ENCODE results near the gene HOMER3. TPM values are rescaled to one million over a fixed set of nuclear protein-coding genes. Genes with fewer than 3 reads are reported as not detected.
A peak's percentile ranks its signal among the peaks of the same experiment; 100 is the strongest.

The HOMER3 gene
- total RNA-seq, 1 experiment from 2014 or later: 58.9 TPM

- no peaks in the 10 kb centered on the region for H3K27me3 ChIP-seq (ENCODE audit: control insufficient read depth, insufficient read depth, low read length)
- H3K4me3 ChIP-seq (ENCODE audit: low read depth in 2 of 2, low read length in 2 of 2): peak overlapping the region; percentile 20 to 34
- ATAC-seq (no peak), DNase-seq (ENCODE audit: low read depth, low spot score) (no peak)
- TF ChIP-seq CTCF (IDR thresholded peaks at IDR 0.05) (no peak), POLR2AphosphoS5 (IDR thresholded peaks at IDR 0.05; ENCODE audit: low read depth, low read length) (no peak), SIN3A (IDR thresholded peaks at IDR 0.05; ENCODE audit: borderline replicate concordance, insufficient read depth, low read depth, low read length) (no peak), REST (IDR thresholded peaks at IDR 0.05; ENCODE audit: insufficient read depth in 1 of 2, low read depth in 2 of 2, low read length in 1 of 2) (no peak), TCF7L2 (IDR thresholded peaks at IDR 0.05; ENCODE audit: low read depth, low read length) (no peak)
- ChIA-PET POLR2A (interaction anchor here (0.5 kb wide), 1 partner anchor 42 kb away, joined by 3 read pairs; no protein-coding TSS in a partner anchor), CTCF (interaction anchor here (0.7 kb wide), 1 partner anchor 15 kb away, joined by 3 read pairs; no protein-coding TSS in a partner anchor)
- no TSS peak for BruUV-seq (replicated peaks)
- in situ Hi-C loops (cut with HindIII; ENCODE audit: low pct_unique_long_range_greater_than_20kb, low sequenced_read_pairs) (no loop called here), intact Hi-C loops (cut with micrococcal nuclease; ENCODE audit: unreplicated experiment) (no loop called here)
- H3K27ac ChIP-seq (ENCODE audit: low read length): peak overlapping the region; percentile 77
- H3K36me3 ChIP-seq (ENCODE audit: control insufficient read depth, insufficient read depth, low read length): peaks cover 2% of the 10 kb centered on the region; the same call in 1 of the 2 replicates
- H3K4me1 ChIP-seq (ENCODE audit: control insufficient read depth, insufficient read depth, low read length): peaks cover 5% of the 10 kb centered on the region
- no peaks in the 10 kb centered on the region for H3K9me3 ChIP-seq (ENCODE audit: control insufficient read depth, insufficient read depth, low read depth, low read length)
Observed at GRCh38 chr19:18941628-18942354, 774 bp upstream of the HOMER3 start.

GRCh38 chr19:18939922-18940768 lies 872 bp downstream of the HOMER3 start:
- H3K27ac ChIP-seq (ENCODE audit: low read length): peak overlapping the region; percentile 78
- H3K9me3 ChIP-seq (ENCODE audit: control insufficient read depth, insufficient read depth, low read depth, low read length): no peaks in the 10 kb centered on the region
- no peak for TF ChIP-seq REST (IDR thresholded peaks at IDR 0.05; ENCODE audit: insufficient read depth in 1 of 2, low read depth in 2 of 2, low read length in 1 of 2)
- no peak for TF ChIP-seq TCF7L2 (IDR thresholded peaks at IDR 0.05; ENCODE audit: low read depth, low read length)
- no peak for TF ChIP-seq CTCF (IDR thresholded peaks at IDR 0.05)
- TF ChIP-seq SIN3A (IDR thresholded peaks at IDR 0.05; ENCODE audit: borderline replicate concordance, insufficient read depth, low read depth, low read length): no peak
- TF ChIP-seq POLR2AphosphoS5 (IDR thresholded peaks at IDR 0.05; ENCODE audit: low read depth, low read length): no peak
- in situ Hi-C loops (cut with HindIII; ENCODE audit: low pct_unique_long_range_greater_than_20kb, low sequenced_read_pairs) (no loop called here), intact Hi-C loops (cut with micrococcal nuclease; ENCODE audit: unreplicated experiment) (loop anchor here (10.0 kb wide), 1 partner anchor 45 kb away; no protein-coding TSS in a partner anchor)
- peaks cover 5% of the 10 kb centered on the region for H3K4me1 ChIP-seq (ENCODE audit: control insufficient read depth, insufficient read depth, low read length)
- DNase-seq (ENCODE audit: low read depth, low spot score) (no peak), ATAC-seq (peak; percentile 58)
- CTCF ChIA-PET: interaction anchor here (0.6 kb wide), 1 partner anchor 280 kb away, joined by 3 read pairs; no protein-coding TSS in a partner anchor
- H3K36me3 ChIP-seq (ENCODE audit: control insufficient read depth, insufficient read depth, low read length): peaks cover 2% of the 10 kb centered on the region; the same call in 1 of the 2 replicates
- POLR2A ChIA-PET: no interaction called here
- H3K4me3 ChIP-seq (ENCODE audit: low read depth in 2 of 2, low read length in 2 of 2): peak overlapping the region; percentile 69 to 74
- no peaks in the 10 kb centered on the region for H3K27me3 ChIP-seq (ENCODE audit: control insufficient read depth, insufficient read depth, low read length)
- BruUV-seq (replicated peaks): no TSS peak

Measured in Panc1 (cell line).